Prostate gland (tissue), 2 donors: ENCODE results near the gene CFAP46.

Source experiments
- POLR2A ChIP-seq: fragments of 450-650 bp; IDR thresholded peaks from one replicate; pipeline ENCODE4 v1.6.1; 2016; ENCODE audit warnings: antibody characterized with exemption, mild to moderate bottlenecking
- TF ChIP-seq, protein P1 (sequence below), 4 experiments: fragments of 200-600 bp in 2 of 4; fragments of 450-650 bp in 2 of 4; sonication (generic) in 2 of 4; IDR thresholded peaks; 1 replicate in 3 of 4; 2 replicates in 1 of 4; pipeline ENCODE4 v1.5.1; 2016 to 2019; ENCODE audit warnings: antibody characterized with exemption in 4 of 4, mild to moderate bottlenecking in 2 of 4, moderate library complexity in 2 of 4

DNA sequence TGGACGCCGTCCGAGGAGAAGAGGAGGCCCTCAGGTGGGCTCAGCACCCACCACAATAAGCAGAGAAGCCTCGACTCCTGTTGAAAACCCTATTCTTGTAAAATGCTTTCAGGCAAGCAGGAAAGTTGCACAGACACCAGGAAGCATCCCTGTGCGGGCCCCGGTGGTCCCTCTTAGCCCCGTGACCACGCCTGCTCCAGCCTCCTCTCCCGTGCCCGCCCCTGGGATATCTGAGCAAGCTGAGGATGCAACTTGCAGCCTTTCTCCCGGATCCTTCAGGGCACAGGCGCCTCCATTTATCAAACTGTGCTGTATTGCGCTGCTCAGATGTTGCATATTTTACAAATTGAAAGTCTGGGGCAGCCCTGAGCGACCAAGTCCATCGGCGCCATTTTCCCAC is 72.7 kb downstream of the CFAP46 start:
- no peak for TF ChIP-seq POLR2A
- TF ChIP-seq, protein P1, sequence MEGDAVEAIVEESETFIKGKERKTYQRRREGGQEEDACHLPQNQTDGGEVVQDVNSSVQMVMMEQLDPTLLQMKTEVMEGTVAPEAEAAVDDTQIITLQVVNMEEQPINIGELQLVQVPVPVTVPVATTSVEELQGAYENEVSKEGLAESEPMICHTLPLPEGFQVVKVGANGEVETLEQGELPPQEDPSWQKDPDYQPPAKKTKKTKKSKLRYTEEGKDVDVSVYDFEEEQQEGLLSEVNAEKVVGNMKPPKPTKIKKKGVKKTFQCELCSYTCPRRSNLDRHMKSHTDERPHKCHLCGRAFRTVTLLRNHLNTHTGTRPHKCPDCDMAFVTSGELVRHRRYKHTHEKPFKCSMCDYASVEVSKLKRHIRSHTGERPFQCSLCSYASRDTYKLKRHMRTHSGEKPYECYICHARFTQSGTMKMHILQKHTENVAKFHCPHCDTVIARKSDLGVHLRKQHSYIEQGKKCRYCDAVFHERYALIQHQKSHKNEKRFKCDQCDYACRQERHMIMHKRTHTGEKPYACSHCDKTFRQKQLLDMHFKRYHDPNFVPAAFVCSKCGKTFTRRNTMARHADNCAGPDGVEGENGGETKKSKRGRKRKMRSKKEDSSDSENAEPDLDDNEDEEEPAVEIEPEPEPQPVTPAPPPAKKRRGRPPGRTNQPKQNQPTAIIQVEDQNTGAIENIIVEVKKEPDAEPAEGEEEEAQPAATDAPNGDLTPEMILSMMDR (IDR thresholded peaks at IDR 0.05): no peak
